Measurements from ENCODE around the gene NRSN2.

Gene NRSN2

GRCh38 chr20:396252-396618, 49.3 kb downstream of the NRSN2 start:
- no peak for TF ChIP-seq NFRKB (IDR thresholded peaks at IDR 0.05)
- no peak for TF ChIP-seq FOXK2 (IDR thresholded peaks at IDR 0.05)
- no peak for TF ChIP-seq ELF4 (IDR thresholded peaks at IDR 0.05)
- no peak for TF ChIP-seq TARDBP (IDR thresholded peaks at IDR 0.05)
- TF ChIP-seq ZNF384 (IDR thresholded peaks at IDR 0.05) = no peak
- TF ChIP-seq FOXM1 (IDR thresholded peaks at IDR 0.05; ENCODE audit: borderline replicate concordance) = no peak
- no peak for TF ChIP-seq LEF1 (IDR thresholded peaks at IDR 0.05; ENCODE audit: borderline replicate concordance)
- no peak for TF ChIP-seq HDGF (IDR thresholded peaks at IDR 0.05; ENCODE audit: borderline replicate concordance)
- TF ChIP-seq SP1 (IDR thresholded peaks at IDR 0.05) = no peak
- TF ChIP-seq L3MBTL2 (conservative IDR thresholded peaks at IDR 0.05) = no peak
- no peak for TF ChIP-seq ARNT (IDR thresholded peaks at IDR 0.05)
- TF ChIP-seq PKNOX1 (IDR thresholded peaks at IDR 0.05) = no peak
- no peak for TF ChIP-seq CTBP1 (IDR thresholded peaks at IDR 0.05; ENCODE audit: borderline replicate concordance)
- TF ChIP-seq BHLHE40 (IDR thresholded peaks at IDR 0.05; ENCODE audit: borderline replicate concordance) = no peak
- TF ChIP-seq FOXA1 (IDR thresholded peaks at IDR 0.05) = no peak
- no peak for TF ChIP-seq SUZ12 (IDR thresholded peaks at IDR 0.05)
- DNase-seq (ENCODE audit: extremely low spot score) = no peak
- POLR2A ChIA-PET = interaction anchor here (1.0 to 1.1 kb wide), 2 partner anchors 11 to 13 kb away, joined by 3 to 5 read pairs; no protein-coding TSS in a partner anchor
- CTCF ChIA-PET = no interaction called here

- no peak for DNase-seq (ENCODE audit: extremely low spot score)
- ChIA-PET POLR2A (interaction anchor here (1.0 to 1.1 kb wide), 2 partner anchors 11 to 14 kb away, joined by 3 to 5 read pairs; no protein-coding TSS in a partner anchor), CTCF (no interaction called here)
- no peak for TF ChIP-seq ELF4 (IDR thresholded peaks at IDR 0.05)
- no peak for TF ChIP-seq HDGF (IDR thresholded peaks at IDR 0.05; ENCODE audit: borderline replicate concordance)
- no peak for TF ChIP-seq ZNF384 (IDR thresholded peaks at IDR 0.05)
- TF ChIP-seq SUZ12 (IDR thresholded peaks at IDR 0.05) = no peak
Observed at GRCh38 chr20:396619-397431, 49.9 kb downstream of the NRSN2 start.

GRCh38 chr20:397432-398237, 50.7 kb downstream of the NRSN2 start:
- POLR2A ChIA-PET = interaction anchor here (2.4 kb wide), 1 partner anchor 10 kb away, joined by 10 read pairs; no protein-coding TSS in a partner anchor

GRCh38 chr20:399182-399707, 52.3 kb downstream of the NRSN2 start:
- POLR2A ChIA-PET = interaction anchor here (1.0 to 2.4 kb wide), 2 partner anchors 8 to 15 kb away, joined by 4 to 10 read pairs; no protein-coding TSS in a partner anchor
- DNase-seq (ENCODE audit: extremely low spot score) = no peak
- TF ChIP-seq HDGF (IDR thresholded peaks at IDR 0.05; ENCODE audit: borderline replicate concordance) (no peak), NFRKB (IDR thresholded peaks at IDR 0.05) (no peak), SUZ12 (IDR thresholded peaks at IDR 0.05) (no peak), L3MBTL2 (conservative IDR thresholded peaks at IDR 0.05) (no peak), ZNF384 (IDR thresholded peaks at IDR 0.05) (no peak), BHLHE40 (IDR thresholded peaks at IDR 0.05; ENCODE audit: borderline replicate concordance) (no peak), FOXM1 (IDR thresholded peaks at IDR 0.05; ENCODE audit: borderline replicate concordance) (no peak), FOXA1 (IDR thresholded peaks at IDR 0.05) (no peak), TARDBP (IDR thresholded peaks at IDR 0.05) (no peak), LEF1 (IDR thresholded peaks at IDR 0.05; ENCODE audit: borderline replicate concordance) (no peak), SP1 (IDR thresholded peaks at IDR 0.05) (no peak), PKNOX1 (IDR thresholded peaks at IDR 0.05) (no peak), CTBP1 (IDR thresholded peaks at IDR 0.05; ENCODE audit: borderline replicate concordance) (no peak), ELF4 (IDR thresholded peaks at IDR 0.05) (no peak), FOXK2 (IDR thresholded peaks at IDR 0.05) (no peak), ARNT (IDR thresholded peaks at IDR 0.05) (no peak)
- CTCF ChIA-PET = interaction anchor here (0.8 kb wide), 1 partner anchor 32 kb away, joined by 3 read pairs; no protein-coding TSS in a partner anchor

More at GRCh38 chr20:397432-398237, 50.7 kb downstream of the NRSN2 start:
- DNase-seq (ENCODE audit: extremely low spot score) = no peak
- TF ChIP-seq FOXA1 (IDR thresholded peaks at IDR 0.05) (no peak), ZNF384 (IDR thresholded peaks at IDR 0.05) (no peak), BHLHE40 (IDR thresholded peaks at IDR 0.05; ENCODE audit: borderline replicate concordance) (no peak), ELF4 (IDR thresholded peaks at IDR 0.05) (no peak), LEF1 (IDR thresholded peaks at IDR 0.05; ENCODE audit: borderline replicate concordance) (no peak), FOXK2 (IDR thresholded peaks at IDR 0.05) (no peak), FOXM1 (IDR thresholded peaks at IDR 0.05; ENCODE audit: borderline replicate concordance) (no peak), ARNT (IDR thresholded peaks at IDR 0.05) (no peak), CTBP1 (IDR thresholded peaks at IDR 0.05; ENCODE audit: borderline replicate concordance) (no peak), HDGF (IDR thresholded peaks at IDR 0.05; ENCODE audit: borderline replicate concordance) (no peak), NFRKB (IDR thresholded peaks at IDR 0.05) (no peak)
- CTCF ChIA-PET = no interaction called here

GRCh38 chr20:400128-400453, 53.2 kb downstream of the NRSN2 start:
- no peak for TF ChIP-seq TARDBP (IDR thresholded peaks at IDR 0.05)
- no peak for TF ChIP-seq FOXM1 (IDR thresholded peaks at IDR 0.05; ENCODE audit: borderline replicate concordance)
- TF ChIP-seq SUZ12 (IDR thresholded peaks at IDR 0.05) = no peak
- TF ChIP-seq ZNF384 (IDR thresholded peaks at IDR 0.05) = no peak
- TF ChIP-seq FOXA1 (IDR thresholded peaks at IDR 0.05) = no peak
- no peak for TF ChIP-seq SP1 (IDR thresholded peaks at IDR 0.05)
- no peak for TF ChIP-seq HDGF (IDR thresholded peaks at IDR 0.05; ENCODE audit: borderline replicate concordance)
- ChIA-PET POLR2A (no interaction called here), CTCF (no interaction called here)
- no peak for DNase-seq (ENCODE audit: extremely low spot score)

Measured in HEK293T (cell line).